GM23248 (cell line): ENCODE results near the gene CASTOR2.
"Not testable (repeated sequence)": the region's sequence is repeated elsewhere in the genome, so short reads cannot be mapped to it uniquely, and the experiment has no call there.

Experiments
- EZH2 ChIP-seq: fragments of 200-600 bp; sonication (generic); IDR thresholded peaks from 2 replicates; pipeline ENCODE4 v1.6.1; 2018; ENCODE audit warnings: antibody characterized with exemption, mild to moderate bottlenecking; ENCODE audit not compliant: insufficient read depth, poor library complexity, severe bottlenecking
- EZH2phosphoT487 ChIP-seq: fragments of 200-600 bp; sonication (generic); IDR thresholded peaks from 2 replicates; pipeline ENCODE4 v1.6.1; 2018; ENCODE audit warnings: antibody characterized with exemption, moderate library complexity, mild to moderate bottlenecking, low read depth; ENCODE audit not compliant: insufficient read depth

GRCh38 chr7:74977523-74977922 is 13.0 kb downstream of the CASTOR2 start:
- not testable (repeated sequence) for TF ChIP-seq EZH2, EZH2phosphoT487
